GM10248 (cell line): ENCODE results near the gene MYBBP1A.

Experiments
- CTCF ChIA-PET: fragments of 300-600 bp; sonication (Branson Sonifier 250); formaldehyde crosslinking; extraction: SDS; loops from one replicate; lab custom pipeline; 2021; ENCODE audit warnings: antibody characterized with exemption; lab: Yijun Ruan, JAX
- POLR2A ChIA-PET: fragments of 350-650 bp; sonication (Branson Sonifier 250); formaldehyde crosslinking; extraction: SDS; loops from one replicate; lab custom pipeline; 2020; ENCODE audit warnings: antibody characterized with exemption; lab: Yijun Ruan, JAX
- DNase-seq: peaks from one replicate; pipeline ENCODE4 v3.0.0; 2012; ENCODE audit errors: extremely low spot score
- TF ChIP-seq, protein P1 (sequence below): IDR thresholded peaks from 2 replicates; pipeline ENCODE4 v1.5.1; 2012; ENCODE audit warnings: mild to moderate bottlenecking, low read depth; ENCODE audit errors: extremely low read depth, missing control alignments, control extremely low read depth

MYBBP1A gene

DNA sequence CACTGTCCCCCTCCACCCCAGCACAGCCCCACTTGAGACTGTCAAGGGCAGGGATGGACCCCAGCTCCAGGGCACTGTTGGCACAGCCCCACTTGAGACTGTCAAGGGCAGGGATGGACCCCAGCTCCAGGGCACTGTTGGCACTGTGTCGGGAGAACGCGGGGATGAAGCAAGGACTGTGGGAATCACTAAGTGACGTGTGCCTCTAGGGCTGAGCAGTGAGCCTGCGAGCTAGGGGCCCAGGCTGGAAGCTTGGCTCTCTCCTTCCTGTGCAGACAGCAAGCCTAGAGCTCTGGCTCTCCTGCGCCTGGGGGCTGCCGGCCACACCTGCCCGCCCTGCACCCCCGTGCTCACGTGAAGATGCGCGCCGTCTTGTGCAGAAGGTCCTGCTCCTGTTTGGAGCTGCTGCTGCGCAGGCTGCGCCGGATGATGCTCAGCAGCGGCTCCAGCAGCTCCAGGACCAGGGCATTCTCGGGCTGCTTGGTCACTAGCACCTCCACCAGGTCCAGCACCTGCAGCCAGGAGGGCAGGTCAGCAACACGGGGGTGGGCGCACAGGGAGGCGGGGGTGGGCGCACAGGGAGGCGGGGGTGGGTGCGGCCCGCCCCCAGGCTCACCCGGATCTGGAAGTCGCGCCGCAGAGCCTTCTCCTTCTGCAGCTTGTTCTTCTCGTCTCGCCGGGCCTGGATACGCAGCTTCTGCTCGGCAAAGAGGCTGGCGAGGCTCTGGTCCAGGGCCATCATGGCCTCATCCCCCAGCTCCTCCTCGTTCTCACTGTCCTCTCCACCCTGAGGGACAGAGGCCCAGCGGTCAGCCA is 10.8 kb downstream of the MYBBP1A start:
- ChIA-PET POLR2A (no interaction called here), CTCF (interaction anchor here (0.8 to 1.0 kb wide), 2 partner anchors 8 to 22 kb away, joined by 3 to 4 read pairs; no protein-coding TSS in a partner anchor)
- TF ChIP-seq, protein P1, sequence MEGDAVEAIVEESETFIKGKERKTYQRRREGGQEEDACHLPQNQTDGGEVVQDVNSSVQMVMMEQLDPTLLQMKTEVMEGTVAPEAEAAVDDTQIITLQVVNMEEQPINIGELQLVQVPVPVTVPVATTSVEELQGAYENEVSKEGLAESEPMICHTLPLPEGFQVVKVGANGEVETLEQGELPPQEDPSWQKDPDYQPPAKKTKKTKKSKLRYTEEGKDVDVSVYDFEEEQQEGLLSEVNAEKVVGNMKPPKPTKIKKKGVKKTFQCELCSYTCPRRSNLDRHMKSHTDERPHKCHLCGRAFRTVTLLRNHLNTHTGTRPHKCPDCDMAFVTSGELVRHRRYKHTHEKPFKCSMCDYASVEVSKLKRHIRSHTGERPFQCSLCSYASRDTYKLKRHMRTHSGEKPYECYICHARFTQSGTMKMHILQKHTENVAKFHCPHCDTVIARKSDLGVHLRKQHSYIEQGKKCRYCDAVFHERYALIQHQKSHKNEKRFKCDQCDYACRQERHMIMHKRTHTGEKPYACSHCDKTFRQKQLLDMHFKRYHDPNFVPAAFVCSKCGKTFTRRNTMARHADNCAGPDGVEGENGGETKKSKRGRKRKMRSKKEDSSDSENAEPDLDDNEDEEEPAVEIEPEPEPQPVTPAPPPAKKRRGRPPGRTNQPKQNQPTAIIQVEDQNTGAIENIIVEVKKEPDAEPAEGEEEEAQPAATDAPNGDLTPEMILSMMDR = no peak
- DNase-seq = no peak

DNA sequence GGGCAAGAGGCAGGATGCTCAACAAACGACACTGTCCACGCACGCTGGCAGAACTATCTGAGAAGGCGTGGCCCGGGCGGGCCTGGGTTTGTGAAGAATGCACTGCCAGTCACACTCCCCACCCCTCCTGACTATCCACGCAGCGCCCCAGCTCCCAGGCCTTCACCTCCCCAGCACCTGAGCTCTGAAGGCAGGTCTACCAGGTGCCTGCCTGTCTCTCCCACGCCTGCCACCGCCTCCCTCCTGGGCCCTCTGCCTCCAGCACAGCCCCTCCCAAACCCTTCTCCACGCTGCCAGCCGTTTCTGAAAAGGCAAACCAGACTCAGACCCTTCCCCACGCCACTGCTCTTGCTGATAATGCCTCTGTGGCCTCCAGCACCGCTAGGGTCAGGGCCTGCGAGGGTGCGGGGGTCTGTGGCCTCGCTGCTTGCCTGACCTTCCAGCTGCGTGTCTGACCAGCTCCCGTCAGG is 11.6 kb downstream of the MYBBP1A start:
- TF ChIP-seq, protein P1 = no peak
- no peak for DNase-seq
- ChIA-PET CTCF (interaction anchor here (1.0 kb wide), 1 partner anchor 9 kb away, joined by 3 read pairs; no protein-coding TSS in a partner anchor), POLR2A (no interaction called here)

DNA sequence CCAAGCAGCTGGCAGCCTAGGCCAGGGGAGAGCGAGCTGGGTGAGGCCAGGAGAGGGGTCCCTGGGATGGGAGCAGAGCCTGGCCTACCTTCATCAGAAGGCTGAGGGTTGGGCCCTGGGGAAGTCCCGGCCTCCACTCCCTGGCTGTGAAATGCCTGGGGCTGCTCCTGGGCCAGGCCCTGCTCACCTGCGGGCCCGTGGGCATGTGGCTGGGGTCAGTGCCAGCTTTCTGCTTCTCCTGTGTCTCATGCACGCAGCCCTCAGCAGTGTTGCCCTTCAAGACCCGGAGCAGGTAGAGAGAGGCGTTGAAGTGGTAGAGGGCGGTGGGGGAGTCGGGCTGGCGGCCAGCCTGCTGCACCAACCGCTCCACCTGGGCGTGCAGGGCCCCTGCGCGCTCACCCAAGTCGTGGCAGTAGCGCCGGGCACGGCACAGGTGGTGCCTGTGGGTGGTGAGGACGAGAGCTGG is 12.4 kb downstream of the MYBBP1A start:
- POLR2A ChIA-PET = no interaction called here
- TF ChIP-seq, protein P1 = no peak
- no peak for DNase-seq
- CTCF ChIA-PET = no interaction called here

DNA sequence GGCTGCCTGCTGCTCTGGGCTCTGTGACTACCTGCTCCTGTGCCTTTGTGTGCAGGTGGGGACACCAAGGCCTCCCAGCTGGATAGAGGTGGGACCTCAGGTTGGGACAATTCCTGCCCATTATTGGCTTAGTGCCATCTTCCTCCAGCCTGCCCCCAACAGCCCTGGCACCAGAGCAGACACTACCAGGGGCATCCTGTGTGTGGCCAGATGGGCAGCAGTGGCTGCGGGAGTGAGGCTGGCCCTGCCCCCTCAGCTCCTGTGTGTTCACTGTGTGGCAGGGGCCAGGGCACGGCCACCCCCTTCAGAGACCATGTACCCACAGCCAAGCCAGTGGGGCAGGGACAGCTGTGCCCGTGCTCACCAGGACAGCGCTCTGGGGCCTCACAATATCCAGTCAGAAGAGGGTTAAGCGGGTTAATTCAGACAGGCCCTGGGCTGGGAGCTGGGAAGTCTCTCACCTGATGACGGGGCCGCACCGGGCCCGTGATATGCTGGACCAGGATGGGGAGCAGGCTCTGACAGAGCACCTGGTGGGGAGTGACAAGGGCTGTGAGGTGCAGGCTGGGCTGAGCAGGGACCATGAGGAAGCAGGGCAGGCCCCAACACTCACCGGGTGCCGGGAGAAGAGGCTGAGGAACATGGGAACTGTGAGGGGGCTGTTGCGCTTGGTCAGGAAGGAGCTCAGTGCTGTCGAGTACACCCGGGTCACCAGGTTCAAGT is 13.0 kb downstream of the MYBBP1A start:
- CTCF ChIA-PET = no interaction called here
- TF ChIP-seq, protein P1 = no peak
- POLR2A ChIA-PET = no interaction called here
- DNase-seq = no peak

DNA sequence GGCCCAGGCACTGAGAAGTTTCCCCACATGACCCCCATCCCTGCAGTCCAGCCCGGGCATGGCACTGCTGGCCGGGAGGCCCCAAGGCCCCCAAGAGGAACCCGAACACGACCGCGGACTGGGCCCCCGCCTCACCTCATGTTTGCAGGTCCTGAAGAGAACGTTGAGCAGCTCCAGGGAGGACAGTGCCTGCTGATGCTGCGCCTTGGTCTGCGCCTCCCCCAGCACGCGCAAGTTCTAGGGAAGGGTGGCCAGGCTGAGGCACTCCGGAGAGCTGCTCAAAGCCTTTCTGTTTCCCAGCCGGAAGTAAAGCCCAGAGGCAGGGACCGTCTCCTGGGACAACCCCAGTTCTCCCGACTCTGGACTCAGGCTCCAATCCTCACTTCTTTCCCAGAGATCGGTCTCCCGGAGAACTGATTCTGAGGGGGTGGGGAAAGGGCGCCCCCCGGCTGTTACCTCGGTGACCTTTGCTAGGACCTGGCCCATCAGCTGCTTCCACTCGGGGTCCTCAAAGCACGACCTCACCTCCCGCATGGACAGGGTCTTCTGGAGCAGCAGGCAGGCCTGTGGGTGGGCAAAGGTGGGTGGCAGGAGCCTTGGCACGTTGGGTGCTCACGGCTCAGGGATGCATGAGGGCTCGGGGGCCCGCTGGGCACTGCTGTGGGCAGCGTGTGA is 13.7 kb downstream of the MYBBP1A start:
- TF ChIP-seq, protein P1 = no peak
- no peak for DNase-seq
- ChIA-PET POLR2A (no interaction called here), CTCF (no interaction called here)
